ENCODE measurements around the gene ENO2.
A peak's percentile ranks its signal among the peaks of the same experiment; 100 is the strongest.
"Not testable (repeated sequence)": the region's sequence is repeated elsewhere in the genome, so short reads cannot be mapped to it uniquely, and the experiment has no call there.

The ENO2 gene

DNA sequence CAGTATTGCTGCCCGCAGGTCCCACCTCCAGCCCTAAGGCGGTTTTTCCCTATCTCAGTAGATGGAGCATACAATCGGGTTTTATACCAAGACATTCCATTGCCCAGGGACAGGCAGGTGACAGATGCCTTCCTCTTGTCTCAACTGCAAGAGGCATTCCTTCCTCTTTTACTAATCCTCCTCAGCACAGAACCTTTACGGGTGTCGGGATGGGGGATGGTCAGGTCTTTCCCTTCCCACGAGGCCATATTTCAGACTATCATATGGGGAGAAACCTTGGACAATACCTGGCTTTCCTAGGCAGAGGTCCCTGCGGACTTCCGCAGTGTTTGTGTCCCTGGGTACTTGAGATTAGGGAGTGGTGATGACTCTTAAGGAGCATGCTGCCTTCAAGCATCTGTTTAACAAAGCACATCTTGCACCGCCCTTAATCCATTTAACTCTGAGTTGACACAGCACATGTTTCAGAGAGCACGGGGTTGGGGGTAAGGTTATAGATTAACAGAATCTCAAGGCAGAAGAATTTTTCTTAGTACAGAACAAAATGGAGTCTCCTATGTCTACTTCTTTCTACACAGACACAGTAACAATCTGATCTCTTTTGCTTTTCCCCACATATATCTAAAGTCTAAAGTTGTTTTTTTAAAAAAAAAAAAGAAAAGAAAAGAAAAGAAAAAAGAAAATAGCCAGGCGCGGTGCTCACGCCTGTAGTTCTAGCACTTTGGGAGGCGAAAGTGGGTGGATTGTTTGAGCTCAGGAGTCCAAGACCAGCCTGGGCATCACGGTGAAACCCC is 28.0 kb upstream of the ENO2 start:
- not testable (repeated sequence) for DNase-seq

DNA sequence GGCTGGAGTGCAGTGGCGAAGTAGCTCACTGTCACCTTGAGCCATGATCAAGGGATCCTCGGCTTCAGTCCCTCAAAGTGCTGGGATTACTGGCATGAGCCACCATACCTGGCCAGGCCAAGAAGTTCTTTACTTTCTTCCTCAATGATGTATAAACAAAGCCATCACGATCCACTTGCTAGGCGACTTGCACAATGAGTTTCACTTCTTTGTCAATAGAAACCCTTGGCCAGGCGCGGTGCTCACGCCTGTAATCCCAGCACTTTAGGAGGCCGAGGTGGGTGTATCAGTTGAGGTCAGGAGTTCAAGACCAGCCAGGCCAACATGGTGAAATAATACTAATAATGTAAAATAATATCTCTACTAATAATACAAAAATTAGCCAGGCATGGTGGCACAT is 26.9 kb upstream of the ENO2 start:
- no peak for DNase-seq

DNA sequence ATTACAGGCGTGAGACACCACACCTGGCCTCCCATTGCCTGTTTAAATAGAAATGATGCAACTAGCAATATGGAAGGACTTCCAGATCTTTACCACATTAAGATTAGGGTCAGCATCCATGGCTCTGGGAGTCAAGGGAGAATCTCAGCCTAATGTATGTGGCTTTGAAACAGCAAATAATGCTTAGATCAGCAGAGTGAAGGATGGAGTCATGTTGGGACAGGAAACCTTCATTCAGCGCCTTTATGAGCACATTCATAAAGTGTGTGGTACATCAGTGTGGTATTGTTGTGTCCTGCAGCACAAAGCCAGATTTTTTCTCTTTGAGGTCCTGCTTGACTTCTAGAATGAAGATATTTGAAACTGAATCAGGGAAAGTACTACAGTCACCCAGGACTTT is 26.0 kb upstream of the ENO2 start:
- DNase-seq, result no peak

DNA sequence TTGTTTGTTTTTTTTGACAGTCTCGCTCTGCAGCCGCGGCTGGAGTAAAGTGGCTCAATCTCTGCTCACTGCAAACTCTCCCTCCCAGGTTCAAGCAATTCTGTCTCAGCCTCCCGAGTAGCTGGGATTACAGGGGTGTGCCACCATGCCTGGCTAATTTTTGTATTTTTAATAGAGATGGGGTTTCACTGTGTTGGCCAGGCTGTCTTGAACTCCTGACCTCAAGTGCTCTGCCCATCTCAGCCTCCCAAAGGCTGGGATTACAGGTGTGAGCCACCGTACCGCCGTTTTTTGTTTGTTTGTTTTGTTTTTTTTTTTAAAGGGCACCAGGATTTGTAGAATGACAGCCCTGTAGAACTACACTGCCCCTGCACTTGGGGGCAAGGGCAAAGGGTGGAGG is 25.6 kb upstream of the ENO2 start:
- not testable (repeated sequence) for DNase-seq

DNA sequence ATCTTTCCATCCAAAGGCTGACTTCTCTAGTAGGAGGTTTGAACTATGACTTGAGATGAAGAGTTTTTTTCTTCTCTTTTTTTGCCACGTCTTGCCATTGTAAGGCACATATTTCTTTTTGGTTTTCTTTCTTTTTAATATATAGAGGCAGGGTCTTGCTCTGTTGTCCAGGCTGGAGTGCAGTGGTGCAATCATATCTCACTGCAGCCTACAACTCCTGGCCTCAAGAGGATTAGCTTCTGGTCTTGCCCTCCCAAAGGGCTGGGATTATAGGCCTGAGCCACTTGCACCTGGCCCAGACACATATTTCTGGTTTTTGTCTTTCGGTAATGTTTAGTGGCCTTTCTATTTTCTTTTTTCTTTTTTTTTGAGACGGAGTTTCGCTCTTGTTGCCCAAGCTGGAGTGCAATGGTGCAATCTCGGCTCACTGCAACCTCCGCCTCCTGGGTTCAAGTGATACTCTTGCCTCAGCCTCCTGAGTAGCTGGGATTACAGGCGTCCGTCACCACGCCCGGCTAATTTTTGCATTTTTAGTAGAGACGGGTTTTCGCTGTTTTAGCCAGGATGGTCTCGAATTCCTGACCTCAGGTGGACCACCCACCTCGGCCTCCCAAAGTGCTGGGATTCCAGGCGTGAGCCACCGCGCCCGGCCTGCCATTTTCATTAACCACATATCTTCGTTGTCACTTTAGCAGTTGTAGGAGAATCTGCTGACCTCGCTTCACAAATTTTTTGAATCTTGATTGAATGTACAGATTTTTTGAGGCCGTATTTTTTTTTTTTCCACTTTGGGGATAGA is 24.4 kb upstream of the ENO2 start:
- DNase-seq, result not testable (repeated sequence)

DNA sequence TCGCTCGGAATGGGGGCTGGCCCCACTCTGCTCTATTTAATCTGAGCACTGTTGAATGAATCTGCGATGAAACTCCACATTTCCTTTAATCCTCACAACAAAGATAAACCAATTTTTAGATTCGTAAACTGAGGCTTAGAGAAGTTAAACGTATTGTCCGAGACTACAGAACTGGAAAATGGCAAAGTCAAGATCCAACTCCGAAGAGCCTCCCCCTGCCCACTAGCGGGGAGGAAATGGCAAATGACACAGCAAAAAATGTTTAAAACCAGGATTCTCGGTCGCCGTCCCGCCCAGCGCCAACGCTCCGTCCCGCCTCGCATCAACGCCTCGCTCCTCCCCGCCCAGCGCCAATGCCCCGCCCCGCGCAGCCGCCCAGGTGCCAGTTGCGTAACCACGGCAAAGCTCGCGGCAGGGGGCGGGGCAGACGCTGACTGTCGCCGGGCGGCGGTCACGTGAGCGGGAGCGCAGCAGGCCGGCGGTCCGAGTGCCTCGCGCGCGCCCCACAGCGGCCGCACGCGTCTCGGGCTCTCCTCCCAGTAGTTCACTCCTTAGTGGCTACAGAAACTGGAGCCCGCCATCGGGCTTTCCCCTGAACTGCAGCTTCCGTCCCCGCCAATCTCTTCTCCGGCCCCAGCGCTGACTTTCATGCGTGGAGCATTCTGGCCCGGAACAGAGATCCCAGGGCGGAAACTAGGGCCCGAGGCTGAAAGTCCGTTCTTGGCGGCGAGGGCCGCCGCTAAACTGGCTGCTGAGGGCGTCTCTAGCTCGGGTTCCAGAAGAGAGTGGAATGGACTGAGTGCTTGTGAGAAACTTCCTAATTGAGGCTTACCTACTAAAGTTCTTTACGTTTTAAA is 23.4 kb upstream of the ENO2 start:
- DNase-seq, result peak; percentile 98

DNA sequence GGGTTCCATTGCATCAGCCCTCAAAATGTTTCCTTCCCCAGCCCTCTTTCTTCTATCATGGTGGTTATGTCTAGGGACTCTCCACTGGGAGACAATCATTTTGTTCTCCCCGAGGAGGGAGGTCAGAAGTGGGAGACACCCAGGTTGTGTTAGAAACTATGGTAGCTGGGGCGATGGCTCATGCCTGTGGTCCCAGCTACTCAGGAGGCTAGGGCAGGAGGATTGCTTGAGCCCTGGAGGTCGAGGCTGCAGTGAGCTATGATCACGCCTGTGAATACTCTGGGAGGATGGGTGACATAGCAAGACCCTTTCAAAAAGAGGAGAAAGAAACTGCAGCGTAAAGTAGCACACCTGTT is 22.8 kb upstream of the ENO2 start:
- no peak for DNase-seq

DNA sequence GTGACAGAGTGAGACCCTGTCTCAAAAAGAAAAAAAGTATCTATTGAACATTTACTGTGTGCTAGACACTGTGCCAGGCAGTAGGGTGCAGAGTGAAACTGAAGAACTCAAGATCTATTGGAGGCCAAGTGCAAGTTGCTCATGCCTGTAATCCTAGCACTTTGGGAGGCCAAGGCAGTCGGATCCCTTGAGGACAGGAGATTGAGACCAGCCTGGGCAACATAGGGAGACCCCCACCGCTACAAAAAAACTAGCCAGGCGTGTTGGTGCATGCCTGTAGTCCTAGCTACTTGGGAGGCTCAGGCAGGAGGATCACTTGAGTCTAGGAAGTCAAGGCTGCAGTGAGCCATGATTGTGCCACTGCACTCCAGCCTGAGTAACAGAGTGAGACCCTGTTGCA is 21.7 kb upstream of the ENO2 start:
- DNase-seq, result not testable (repeated sequence)

DNA sequence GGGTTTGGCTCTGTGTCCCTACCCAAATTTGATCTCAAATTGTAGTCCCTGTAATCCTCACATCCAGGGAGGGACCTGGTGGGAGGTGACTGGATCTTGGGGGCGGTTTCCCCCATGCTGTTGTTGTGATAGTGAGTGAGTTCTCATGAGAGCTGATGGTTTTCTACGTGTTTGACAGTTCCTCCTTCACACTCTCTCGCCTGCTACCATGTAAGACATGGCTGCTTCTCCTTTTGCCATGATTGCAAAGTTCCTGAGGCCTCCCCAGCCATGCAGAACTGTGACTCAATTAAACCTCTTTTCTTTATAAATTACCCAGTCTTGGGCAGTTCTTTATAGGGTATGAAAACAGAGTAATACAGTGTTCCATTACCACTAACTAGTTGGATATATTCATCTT is 20.1 kb upstream of the ENO2 start:
- DNase-seq, result no peak

DNA sequence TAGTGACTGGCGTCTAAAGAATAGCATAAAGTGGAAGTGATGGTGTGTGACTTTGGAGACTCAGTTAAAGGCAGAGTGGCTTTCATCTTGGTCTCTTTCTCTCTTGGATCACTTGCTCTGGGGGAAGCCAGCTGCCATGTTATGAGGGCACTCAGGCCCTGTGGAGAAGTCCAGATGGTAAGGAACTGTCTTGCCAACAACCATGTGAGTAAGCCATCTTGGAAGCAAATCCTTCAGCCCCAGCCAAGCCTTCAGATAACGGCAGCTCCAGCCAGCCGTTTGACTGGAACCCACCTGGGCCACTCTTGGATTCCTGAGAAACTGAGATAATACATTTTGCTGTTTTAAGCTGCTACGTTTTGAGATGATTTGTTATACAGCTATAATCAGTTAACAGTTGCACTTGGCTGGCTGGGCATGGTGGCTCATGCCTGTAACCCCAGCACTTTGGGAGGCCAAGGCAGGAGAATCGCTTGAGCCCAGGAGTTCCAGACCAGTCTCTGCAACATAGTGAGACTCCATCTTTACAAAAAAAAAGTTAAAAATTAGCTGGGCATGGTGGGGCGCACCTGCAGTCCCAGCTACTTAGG is 17.4 kb upstream of the ENO2 start:
- DNase-seq, result no peak

DNA sequence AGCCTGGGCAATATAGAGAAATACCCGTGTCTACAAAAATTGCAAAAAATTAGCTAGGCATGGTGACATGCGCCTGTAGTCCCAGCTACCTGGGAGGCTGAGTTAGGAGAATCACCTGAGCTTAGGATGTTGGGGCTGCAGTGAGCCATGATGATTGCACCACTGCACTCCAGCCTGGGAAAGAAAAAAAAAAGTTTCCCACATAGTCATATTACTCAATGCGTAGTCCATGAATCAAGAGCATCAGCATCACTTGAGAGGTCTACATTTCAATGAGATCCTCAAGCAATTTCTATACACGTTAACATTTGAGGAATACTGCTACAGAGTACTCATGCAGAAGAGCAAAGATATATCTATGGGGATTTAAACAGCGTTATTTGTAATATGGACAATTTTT is 15.0 kb upstream of the ENO2 start:
- DNase-seq, result no peak

DNA sequence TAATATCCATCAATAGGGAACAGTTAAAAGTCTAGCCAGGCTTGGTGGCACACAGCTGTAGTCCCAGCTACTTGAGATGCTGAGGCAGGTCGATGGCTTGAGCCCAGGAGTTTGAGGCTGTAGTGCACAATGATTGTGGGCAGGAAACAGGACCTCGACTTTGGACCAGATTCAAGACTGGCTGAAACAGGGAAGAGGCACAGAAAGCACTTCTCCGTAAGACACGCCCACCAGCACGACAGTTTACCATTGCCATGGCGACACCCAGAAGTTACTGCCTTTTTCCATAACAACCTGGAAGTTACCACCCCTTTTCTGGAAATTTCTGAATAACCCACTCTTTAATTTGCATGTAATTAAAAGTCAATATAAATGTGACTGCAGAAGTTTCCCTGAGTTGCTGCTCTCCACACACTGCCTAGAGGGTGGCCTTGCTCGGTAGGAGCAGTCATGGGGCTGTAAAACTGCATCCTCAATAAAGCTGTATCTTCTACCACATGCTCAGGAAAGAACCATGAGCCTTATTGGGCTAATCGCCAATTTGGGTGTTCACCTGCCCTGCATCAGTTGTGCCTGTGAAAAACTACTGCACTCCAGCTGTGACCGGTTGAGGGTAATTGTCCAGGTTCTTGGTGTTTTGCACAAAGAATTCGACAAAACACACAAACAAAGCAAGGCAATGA is 14.4 kb upstream of the ENO2 start:
- DNase-seq, result peak; percentile 45

DNA sequence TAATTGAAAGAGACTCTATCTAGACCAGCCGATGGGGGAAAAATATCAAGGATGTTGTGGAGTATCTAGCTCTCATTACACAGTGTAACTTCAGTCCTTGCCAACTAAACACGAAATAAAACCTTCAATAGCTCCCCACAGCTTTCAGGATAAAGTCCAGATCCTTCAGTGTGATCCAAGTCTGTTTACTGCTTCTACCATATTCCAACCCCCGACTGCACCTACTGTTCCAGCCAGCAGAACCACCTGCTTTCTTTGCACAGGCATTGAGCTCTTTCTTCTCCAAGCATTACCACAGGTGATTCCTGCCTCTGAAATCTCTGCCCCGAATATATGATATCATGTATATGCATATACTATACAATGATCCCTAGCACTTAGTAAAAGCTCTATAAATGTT is 11.9 kb upstream of the ENO2 start:
- DNase-seq, result no peak

DNA sequence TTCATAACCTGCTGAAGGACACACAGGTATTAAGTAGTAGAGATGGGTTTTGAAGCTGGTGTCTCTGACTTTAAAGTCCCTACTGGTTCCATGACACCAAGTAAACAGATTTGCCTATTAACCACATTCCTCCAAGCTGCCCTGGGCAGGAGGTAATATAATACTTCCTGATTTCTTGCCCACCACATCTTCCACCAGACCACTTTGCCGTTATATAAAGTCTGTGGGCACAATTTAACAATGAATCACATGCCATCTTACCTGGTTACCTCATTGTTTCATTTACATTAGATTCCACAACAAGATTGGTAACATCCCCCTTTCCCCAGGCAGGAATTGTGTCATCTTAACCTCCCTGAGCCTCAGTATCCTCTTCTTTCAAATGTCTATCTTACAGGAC is 10.7 kb upstream of the ENO2 start:
- no peak for DNase-seq

DNA sequence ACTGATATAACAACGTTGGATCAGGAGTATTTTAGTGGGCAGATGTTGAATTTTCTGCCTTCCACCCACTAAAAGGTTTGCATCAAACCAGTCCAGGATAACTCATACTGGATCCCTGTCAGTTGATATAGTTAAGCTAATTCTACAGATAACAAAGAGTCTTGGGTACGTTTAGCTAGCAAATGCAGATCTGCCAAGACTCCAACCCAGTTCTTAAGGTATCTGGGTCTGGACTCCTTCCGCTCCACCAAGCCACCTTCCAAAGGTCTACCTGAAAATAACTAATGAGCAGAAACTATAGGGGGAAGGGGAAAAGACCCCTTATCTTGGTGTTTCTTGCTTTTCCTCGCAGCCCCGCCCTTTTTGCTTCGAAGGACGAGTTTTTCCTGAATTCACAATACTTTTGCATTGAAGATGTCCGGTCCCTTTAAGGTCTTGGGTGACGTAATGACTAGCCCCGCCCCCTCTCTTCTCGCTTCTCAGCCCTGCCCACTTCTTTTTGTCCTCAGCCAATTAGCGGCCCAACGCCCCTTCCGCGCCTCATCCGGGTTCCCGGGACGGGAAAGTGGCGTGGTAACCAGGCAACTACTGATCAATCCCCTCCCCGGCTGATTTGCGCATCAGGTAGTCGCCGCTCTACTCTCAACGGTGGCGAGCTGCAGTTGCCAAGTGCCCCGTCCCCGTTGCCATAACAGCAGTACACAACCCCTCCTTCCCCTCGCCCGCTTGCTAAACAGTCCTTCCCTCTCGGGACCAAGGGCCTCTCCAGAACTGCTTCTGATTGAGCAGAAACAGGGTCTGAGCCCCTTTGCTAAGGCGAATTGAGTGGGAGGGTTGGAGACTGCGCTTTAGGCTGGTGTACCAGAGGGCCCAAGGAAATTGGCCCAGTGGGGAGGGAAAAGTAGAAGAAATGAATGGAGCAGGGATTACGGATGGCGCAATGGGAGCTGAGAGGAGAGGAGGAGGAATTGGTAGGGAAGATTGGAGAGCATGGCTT is 9.8 kb upstream of the ENO2 start, which contains the start of gene LRRC23:
Gene LRRC23, plus strand, starts transcription at position 543 of the 997 bp plus-strand sequence. CDS start 812 bp downstream, outside the sequence.
- peak; percentile 99 for DNase-seq

DNA sequence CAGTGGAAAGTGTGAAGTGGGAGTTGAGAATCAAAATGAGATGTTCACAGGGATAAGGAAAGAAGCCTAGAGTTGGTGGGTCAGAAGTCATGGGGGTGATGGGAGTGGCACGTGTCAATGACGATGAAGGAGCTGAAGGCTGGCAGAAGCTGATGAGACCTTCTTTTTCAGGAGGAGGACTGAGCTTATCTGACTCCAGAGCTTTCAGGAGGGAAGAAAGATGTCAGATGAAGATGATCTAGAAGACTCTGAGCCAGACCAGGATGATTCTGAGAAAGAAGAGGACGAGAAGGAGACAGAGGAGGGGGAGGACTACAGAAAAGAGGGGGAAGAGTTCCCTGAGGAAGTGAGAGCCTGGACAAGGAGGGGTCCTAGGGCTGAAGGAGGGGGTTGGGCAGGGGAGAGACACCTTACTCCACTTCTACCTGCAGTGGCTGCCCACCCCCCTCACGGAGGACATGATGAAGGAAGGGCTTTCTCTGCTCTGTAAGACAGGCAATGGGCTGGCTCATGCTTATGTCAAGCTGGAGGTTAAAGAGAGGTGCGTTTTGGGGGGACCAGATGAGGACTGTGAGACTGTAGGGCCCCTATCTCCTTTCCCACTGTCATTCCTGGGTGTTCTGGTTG is 8.9 kb upstream of the ENO2 start:
- DNase-seq, result no peak

DNA sequence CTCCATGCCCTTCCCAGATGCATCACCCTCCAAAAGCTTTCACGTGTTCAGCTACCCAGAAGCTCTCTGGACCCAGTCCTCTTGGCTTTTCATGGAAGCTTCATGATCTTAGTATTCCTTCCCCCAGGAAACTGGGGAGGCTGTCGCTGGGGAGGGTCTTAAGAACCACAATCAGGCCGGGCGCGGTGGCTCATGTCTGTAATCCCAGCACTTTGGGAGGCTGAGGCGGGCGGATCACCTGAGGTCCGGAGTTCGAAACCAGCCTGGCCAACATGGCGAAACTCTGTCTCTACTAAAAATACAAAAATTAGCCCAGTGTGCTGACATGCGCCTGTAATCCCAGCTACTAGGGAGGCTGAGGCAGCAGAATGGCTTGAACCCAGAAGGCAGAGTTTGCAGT is 6.2 kb upstream of the ENO2 start:
- not testable (repeated sequence) for DNase-seq

DNA sequence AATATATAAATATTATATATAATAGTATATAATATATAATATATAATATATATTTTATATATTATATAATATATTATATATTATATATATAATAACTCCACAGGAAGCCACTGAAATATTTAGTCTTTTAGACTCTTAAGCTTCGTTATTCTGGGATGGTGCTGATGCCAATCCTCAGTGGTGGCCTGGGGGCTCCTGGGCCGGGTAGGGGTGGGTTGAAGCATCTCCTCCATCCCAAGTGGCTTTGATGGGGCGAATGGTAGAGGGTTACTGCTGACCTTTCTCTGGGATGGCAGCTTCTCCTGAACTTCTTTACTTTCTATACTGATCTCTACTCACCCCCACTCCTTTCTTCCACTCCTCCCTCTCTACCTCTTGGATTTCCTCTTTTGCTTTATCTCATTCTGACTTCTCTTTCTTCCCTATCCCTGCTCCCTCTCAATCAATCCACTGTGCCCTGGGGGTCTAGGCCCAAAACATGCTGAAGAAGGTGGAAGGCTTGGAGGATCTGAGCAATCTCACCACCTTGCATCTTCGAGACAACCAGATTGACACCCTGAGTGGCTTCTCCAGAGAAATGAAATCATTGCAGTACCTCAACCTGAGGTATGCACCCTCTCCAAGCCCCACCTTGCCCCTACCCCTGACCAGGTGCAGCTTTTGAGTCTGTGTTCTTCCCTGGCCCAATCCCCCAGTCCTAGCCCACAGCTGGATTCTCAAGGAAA is 4.8 kb upstream of the ENO2 start:
- no peak for DNase-seq

DNA sequence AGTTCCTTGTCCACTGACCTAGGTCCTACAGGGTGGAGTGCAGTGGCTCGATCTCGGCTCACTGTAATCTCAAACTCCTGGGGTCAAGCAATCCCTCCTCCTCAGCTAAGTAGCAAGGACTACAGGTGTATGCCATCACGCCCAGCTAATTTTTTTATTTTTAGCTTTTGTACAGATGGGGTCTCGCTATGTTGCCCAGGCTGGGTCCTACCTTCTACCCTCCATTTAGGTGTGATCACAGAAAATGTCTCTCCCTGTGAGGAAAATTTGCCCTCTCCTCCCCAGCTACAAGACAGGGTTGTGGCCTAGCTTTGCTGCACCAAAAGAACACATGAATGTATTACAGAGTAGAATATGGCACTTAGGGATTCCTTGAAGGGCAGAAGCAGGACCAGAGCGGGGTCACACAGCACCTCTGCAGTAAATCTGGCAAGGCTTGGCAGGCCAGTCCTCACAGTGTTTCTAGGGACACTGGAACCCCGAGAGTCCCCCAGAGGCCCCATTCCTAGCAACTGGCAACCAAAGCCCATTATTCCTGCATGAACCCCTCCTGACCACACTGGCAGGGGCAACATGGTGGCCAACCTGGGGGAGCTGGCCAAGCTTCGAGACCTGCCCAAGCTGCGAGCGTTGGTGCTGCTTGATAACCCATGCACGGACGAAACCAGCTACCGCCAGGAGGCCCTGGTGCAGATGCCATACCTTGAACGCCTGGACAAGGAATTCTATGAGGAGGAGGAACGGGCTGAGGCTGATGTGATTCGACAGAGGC is 2.0 kb upstream of the ENO2 start:
- no peak for DNase-seq

All from CD4-positive, alpha-beta T cell treated with Interleukin-21 for 1 hour (primary cell).